Uterus (tissue), 2 donors: ENCODE measurements around the gene EFCAB5.

ENCODE experiments used
- POLR2A ChIP-seq, 2 donors: fragments of 450-650 bp; IDR thresholded peaks; one replicate each; pipeline ENCODE4 v1.6.1; 2016; ENCODE audit warnings: antibody characterized with exemption in 2 of 2, mild to moderate bottlenecking in 1 of 2, moderate library complexity in 1 of 2
- TF ChIP-seq, protein P1 (sequence below), 4 experiments: fragments of 200-600 bp in 2 of 4; fragments of 450-650 bp in 2 of 4; sonication (generic) in 2 of 4; IDR thresholded peaks; one replicate each; pipeline ENCODE4 v1.5.1; 2016 to 2019; ENCODE audit warnings: antibody characterized with exemption in 4 of 4, mild to moderate bottlenecking in 2 of 4, moderate library complexity in 1 of 4

DNA sequence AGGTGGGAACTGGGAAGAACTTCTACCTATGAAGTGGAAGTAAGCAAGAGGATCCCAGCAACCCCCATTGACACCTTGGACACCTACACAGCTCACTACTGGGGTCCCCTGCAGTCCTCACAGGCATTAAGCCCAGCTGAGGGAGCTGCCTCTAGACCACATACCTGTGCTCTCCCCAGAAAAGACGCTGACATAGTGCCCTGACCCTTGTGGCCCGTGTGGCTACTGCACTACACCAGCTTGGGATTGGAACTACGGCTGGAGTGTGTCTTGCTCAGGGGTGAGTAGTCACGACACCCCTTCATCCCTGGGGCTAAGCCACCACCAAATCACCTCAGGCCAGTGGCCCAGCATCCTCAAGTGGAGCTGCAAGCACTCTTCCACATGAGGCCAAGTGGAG lies 120.9 kb downstream of the EFCAB5 start:
- TF ChIP-seq, protein P1, sequence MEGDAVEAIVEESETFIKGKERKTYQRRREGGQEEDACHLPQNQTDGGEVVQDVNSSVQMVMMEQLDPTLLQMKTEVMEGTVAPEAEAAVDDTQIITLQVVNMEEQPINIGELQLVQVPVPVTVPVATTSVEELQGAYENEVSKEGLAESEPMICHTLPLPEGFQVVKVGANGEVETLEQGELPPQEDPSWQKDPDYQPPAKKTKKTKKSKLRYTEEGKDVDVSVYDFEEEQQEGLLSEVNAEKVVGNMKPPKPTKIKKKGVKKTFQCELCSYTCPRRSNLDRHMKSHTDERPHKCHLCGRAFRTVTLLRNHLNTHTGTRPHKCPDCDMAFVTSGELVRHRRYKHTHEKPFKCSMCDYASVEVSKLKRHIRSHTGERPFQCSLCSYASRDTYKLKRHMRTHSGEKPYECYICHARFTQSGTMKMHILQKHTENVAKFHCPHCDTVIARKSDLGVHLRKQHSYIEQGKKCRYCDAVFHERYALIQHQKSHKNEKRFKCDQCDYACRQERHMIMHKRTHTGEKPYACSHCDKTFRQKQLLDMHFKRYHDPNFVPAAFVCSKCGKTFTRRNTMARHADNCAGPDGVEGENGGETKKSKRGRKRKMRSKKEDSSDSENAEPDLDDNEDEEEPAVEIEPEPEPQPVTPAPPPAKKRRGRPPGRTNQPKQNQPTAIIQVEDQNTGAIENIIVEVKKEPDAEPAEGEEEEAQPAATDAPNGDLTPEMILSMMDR (IDR thresholded peaks at IDR 0.05), result no peak
- no peak for TF ChIP-seq POLR2A (IDR thresholded peaks at IDR 0.05)
